ENCODE measurements around the gene ALDH18A1. TPM values are rescaled to one million over a fixed set of nuclear protein-coding genes. Genes with fewer than 3 reads are reported as not detected.

Gene ALDH18A1
- total RNA-seq, 1 experiment from 2014 or later, result 87.6 TPM

DNA sequence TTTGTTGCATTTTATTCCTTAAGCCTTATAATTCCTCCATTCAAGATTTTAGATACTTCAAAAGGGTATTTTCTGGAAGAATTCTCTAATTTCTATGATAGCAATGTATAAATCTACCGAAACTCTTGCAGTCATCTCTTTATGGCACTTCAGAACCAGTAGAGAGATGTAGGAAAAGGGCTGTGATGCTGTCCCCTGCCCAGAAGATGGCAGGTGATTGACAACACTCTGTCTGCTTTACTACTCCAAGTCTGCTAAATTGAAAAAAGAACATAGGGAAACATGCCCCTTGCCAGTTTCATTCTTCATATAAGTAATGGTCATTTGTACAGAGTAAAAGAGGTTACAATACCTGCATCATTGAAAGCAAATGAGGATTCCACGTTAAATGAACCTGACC is 32.1 kb upstream of the ALDH18A1 start:
- peaks cover 49 to 64% of the 10 kb centered on the region in 2 experiments; a peak in 3 of 4 replicates for H3K36me3 ChIP-seq (ENCODE audit: control insufficient read depth in 1 of 2, insufficient read depth in 2 of 2, low read length in 2 of 2)
- ChIA-PET CTCF (no interaction called here), RAD21 (ENCODE audit: low non-redundant PET in 1 of 2, low total read pairs in 2 of 2, uncharacterized antibody in 2 of 2, unreplicated experiment in 2 of 2) (interaction anchor here in 1 of 2 experiments (0.6 kb wide), 1 partner anchor 10 kb away, joined by 3 read pairs; no protein-coding TSS in a partner anchor), POLR2A (no interaction called here)
- no peak overlapping the region for H3K27ac ChIP-seq (ENCODE audit: low read depth, low read length)
- no peak for TF ChIP-seq FOSL1 (IDR thresholded peaks at IDR 0.05; ENCODE audit: low read depth)
- TF ChIP-seq, protein P1, sequence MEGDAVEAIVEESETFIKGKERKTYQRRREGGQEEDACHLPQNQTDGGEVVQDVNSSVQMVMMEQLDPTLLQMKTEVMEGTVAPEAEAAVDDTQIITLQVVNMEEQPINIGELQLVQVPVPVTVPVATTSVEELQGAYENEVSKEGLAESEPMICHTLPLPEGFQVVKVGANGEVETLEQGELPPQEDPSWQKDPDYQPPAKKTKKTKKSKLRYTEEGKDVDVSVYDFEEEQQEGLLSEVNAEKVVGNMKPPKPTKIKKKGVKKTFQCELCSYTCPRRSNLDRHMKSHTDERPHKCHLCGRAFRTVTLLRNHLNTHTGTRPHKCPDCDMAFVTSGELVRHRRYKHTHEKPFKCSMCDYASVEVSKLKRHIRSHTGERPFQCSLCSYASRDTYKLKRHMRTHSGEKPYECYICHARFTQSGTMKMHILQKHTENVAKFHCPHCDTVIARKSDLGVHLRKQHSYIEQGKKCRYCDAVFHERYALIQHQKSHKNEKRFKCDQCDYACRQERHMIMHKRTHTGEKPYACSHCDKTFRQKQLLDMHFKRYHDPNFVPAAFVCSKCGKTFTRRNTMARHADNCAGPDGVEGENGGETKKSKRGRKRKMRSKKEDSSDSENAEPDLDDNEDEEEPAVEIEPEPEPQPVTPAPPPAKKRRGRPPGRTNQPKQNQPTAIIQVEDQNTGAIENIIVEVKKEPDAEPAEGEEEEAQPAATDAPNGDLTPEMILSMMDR (IDR thresholded peaks at IDR 0.05 in 2 of 3, conservative IDR thresholded peaks at IDR 0.05 in 1 of 3; ENCODE audit: borderline replicate concordance in 1 of 3, insufficient read depth in 1 of 3, low read depth in 2 of 3, low read length in 2 of 3), result 0 out of 6 replicates have a peak, but pooled peaks of 1 of the 3 experiments have one; percentile 11
- no peaks in the 10 kb centered on the region for H4K20me1 ChIP-seq (ENCODE audit: insufficient read depth)
- no TSS peak for BruUV-seq (replicated peaks)
- H3K9ac ChIP-seq (ENCODE audit: low read length), result no peak overlapping the region
- intact Hi-C loops (cut with micrococcal nuclease), result no loop called here
- peaks cover 5 to 7% of the 10 kb centered on the region in 2 experiments; a peak in 2 of 4 replicates for H3K4me1 ChIP-seq (ENCODE audit: control insufficient read depth in 1 of 2, insufficient read depth in 2 of 2, low read length in 2 of 2)
- ATAC-seq (no peak), DNase-seq (ENCODE audit: low read depth, low spot score) (no peak)
- H3K79me2 ChIP-seq (ENCODE audit: insufficient read depth, low read length), result peaks cover 45% of the 10 kb centered on the region
- H3K27me3 ChIP-seq (ENCODE audit: insufficient read depth, low read length), result no peaks in the 10 kb centered on the region
- H3K4me2 ChIP-seq (ENCODE audit: low read length), result no peak overlapping the region
- H3K9me2 ChIP-seq (ENCODE audit: insufficient read depth), result no peaks in the 10 kb centered on the region
- H3K9me3 ChIP-seq (ENCODE audit: control insufficient read depth in 1 of 2, insufficient read depth in 1 of 2, low read depth in 1 of 2, low read length in 2 of 2), result no peaks in the 10 kb centered on the region
- no peak overlapping the region for H3K4me3 ChIP-seq (replicated peaks in 1 of 2; ENCODE audit: low read depth in 1 of 2, low read length in 2 of 2)
- H2AFZ ChIP-seq (ENCODE audit: low read depth, low read length, poor library complexity, severe bottlenecking), result no peak overlapping the region

GRCh38 chr10:95683966-95684365 is 27.5 kb upstream of the ALDH18A1 start:
- Histone ChIP-seq H3K4me3 (replicated peaks in 1 of 2; ENCODE audit: low read depth in 1 of 2, low read length in 2 of 2) (no peak overlapping the region), H3K9ac (ENCODE audit: low read length) (no peak overlapping the region), H3K79me2 (ENCODE audit: insufficient read depth, low read length) (peaks cover 7% of the 10 kb centered on the region; the same call in 1 of the 2 replicates), H3K4me2 (ENCODE audit: low read length) (no peak overlapping the region), H3K4me1 (ENCODE audit: control insufficient read depth in 1 of 2, insufficient read depth in 2 of 2, low read length in 2 of 2) (no peaks in the 10 kb centered on the region), H3K9me3 (ENCODE audit: control insufficient read depth in 1 of 2, insufficient read depth in 1 of 2, low read depth in 1 of 2, low read length in 2 of 2) (no peaks in the 10 kb centered on the region), H2AFZ (ENCODE audit: low read depth, low read length, poor library complexity, severe bottlenecking) (no peak overlapping the region), H3K27ac (ENCODE audit: low read depth, low read length) (no peak overlapping the region), H4K20me1 (ENCODE audit: insufficient read depth) (no peaks in the 10 kb centered on the region), H3K27me3 (ENCODE audit: insufficient read depth, low read length) (no peaks in the 10 kb centered on the region), H3K36me3 (ENCODE audit: control insufficient read depth in 1 of 2, insufficient read depth in 2 of 2, low read length in 2 of 2) (peaks cover 50 to 62% of the 10 kb centered on the region in 2 experiments), H3K9me2 (ENCODE audit: insufficient read depth) (no peaks in the 10 kb centered on the region)
- BruUV-seq (replicated peaks), result no TSS peak
- POLR2A ChIA-PET, result no interaction called here
- no peak for DNase-seq (ENCODE audit: low read depth, low spot score)
- ATAC-seq, result no peak
- CTCF ChIA-PET, result interaction anchor here (2.3 kb wide), 1 partner anchor 10 kb away, joined by 14 read pairs; the partner anchor contains the start of gene TCTN3
- intact Hi-C loops (cut with micrococcal nuclease), result no loop called here
- TF ChIP-seq EZH2phosphoT487 (IDR thresholded peaks at IDR 0.05; ENCODE audit: borderline replicate concordance) (no peak), SRF (IDR thresholded peaks at IDR 0.05; ENCODE audit: low read depth) (no peak), REST (IDR thresholded peaks at IDR 0.05; ENCODE audit: low read depth) (no peak)
- TF ChIP-seq, protein P1 (IDR thresholded peaks at IDR 0.05 in 2 of 3, conservative IDR thresholded peaks at IDR 0.05 in 1 of 3; ENCODE audit: borderline replicate concordance in 1 of 3, insufficient read depth in 1 of 3, low read depth in 2 of 3, low read length in 2 of 3), result no peak
- RAD21 ChIA-PET (ENCODE audit: low non-redundant PET in 1 of 2, low total read pairs in 2 of 2, uncharacterized antibody in 2 of 2, unreplicated experiment in 2 of 2), result no interaction called here
